Measurements from ENCODE around the gene CYRIA.

GRCh38 chr2:16643099-16643498 is 22.5 kb downstream of the CYRIA start:
- TF ChIP-seq POLR2A (IDR thresholded peaks at IDR 0.05) (no peak), CTCF (IDR thresholded peaks at IDR 0.05) (no peak), POLR2AphosphoS5 (IDR thresholded peaks at IDR 0.05) (no peak), EP300 (IDR thresholded peaks at IDR 0.05) (no peak)

Data from suprapubic skin (tissue), 4 donors.